Suprapubic skin (tissue), 4 donors: Measurements from ENCODE around the gene CCNJL.

Source experiments
- CTCF ChIP-seq, 2 donors: fragments of 200-600 bp in 1 of 2; fragments of 450-650 bp in 1 of 2; sonication (generic) in 1 of 2; IDR thresholded peaks; one replicate each; pipeline ENCODE4 v1.5.1; 2016 to 2019; ENCODE audit warnings: antibody characterized with exemption in 2 of 2, mild to moderate bottlenecking in 1 of 2, moderate library complexity in 1 of 2
- POLR2A ChIP-seq, 2 donors: fragments of 450-650 bp; IDR thresholded peaks; one replicate each; pipeline ENCODE4 v1.6.1; 2017; ENCODE audit warnings: antibody characterized with exemption in 2 of 2, mild to moderate bottlenecking in 2 of 2, moderate library complexity in 2 of 2
- POLR2AphosphoS5 ChIP-seq, 3 donors: sonication (generic); formaldehyde crosslinking; IDR thresholded peaks; one replicate each; pipeline ENCODE4 v1.6.1; 2017; ENCODE audit warnings: antibody characterized with exemption in 3 of 3

GRCh38 chr5:160211352-160211751, 101.0 kb downstream of the CCNJL start:
- TF ChIP-seq POLR2A (IDR thresholded peaks at IDR 0.05) (no peak), CTCF (IDR thresholded peaks at IDR 0.05) (no peak), POLR2AphosphoS5 (IDR thresholded peaks at IDR 0.05) (no peak)
